ENCODE results near the gene ZNF236.

DNA sequence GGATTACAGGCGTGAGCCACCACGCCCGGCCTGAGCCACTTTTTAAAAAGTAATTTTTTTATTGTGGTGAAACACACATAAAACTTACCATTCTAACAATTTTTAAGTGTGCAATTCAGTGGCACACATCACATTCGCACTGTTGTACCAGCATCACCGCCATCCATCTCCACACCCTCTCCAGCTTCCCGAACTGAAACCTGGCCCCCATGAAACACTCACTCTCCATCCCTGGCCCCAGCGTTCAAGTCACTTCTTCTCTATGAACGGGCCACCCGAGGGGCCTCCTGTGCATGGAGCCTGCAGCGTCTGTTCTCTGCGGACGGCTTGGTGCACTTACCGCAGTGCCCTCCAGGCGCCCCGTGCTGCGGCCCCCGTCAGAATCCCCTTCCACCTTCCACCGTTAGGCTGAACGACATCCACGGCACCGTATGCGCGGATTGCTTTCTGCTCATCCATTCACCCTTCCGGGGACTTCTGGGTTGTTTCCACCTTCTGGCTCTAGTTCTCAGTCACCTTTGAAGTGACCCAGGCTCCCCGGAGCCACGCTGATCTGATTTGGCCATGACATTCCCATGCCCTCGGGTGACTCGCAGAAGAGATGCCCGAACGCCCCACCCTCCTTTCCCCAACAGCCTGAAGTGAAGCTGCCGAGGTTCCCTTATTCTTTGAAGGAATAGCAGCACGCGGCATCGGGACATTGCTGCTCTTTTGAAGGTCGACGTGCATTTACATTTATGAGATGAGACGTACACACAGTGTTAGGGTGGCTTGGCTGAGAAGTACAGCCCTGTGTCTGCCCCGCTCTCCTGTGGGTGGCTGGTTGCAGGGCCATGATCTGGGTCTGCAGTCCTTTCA is 175.8 kb downstream of the ZNF236 start:
- TF ChIP-seq SIN3A (IDR thresholded peaks at IDR 0.05; ENCODE audit: borderline replicate concordance, insufficient read depth, low read length) (no peak), REST (IDR thresholded peaks at IDR 0.05; ENCODE audit: insufficient read depth in 1 of 2, low read depth in 2 of 2, low read length in 2 of 2) (no peak), POLR2AphosphoS5 (IDR thresholded peaks at IDR 0.05; ENCODE audit: low read depth, low read length) (no peak), TAF1 (IDR thresholded peaks at IDR 0.05; ENCODE audit: borderline replicate concordance, insufficient read depth, low read length) (no peak), FOXP2 (optimal IDR thresholded peaks at IDR 0.05; ENCODE audit: borderline replicate concordance, extremely low read depth, extremely low read length, insufficient read depth) (no peak)
